ENCODE measurements around the gene AUP1. TPM values are rescaled to one million over a fixed set of nuclear protein-coding genes. Genes with fewer than 3 reads are reported as not detected.

AUP1 gene
- total RNA-seq, 4 donors from 2014 or later, result 111 to 207 (median 135) TPM

DNA sequence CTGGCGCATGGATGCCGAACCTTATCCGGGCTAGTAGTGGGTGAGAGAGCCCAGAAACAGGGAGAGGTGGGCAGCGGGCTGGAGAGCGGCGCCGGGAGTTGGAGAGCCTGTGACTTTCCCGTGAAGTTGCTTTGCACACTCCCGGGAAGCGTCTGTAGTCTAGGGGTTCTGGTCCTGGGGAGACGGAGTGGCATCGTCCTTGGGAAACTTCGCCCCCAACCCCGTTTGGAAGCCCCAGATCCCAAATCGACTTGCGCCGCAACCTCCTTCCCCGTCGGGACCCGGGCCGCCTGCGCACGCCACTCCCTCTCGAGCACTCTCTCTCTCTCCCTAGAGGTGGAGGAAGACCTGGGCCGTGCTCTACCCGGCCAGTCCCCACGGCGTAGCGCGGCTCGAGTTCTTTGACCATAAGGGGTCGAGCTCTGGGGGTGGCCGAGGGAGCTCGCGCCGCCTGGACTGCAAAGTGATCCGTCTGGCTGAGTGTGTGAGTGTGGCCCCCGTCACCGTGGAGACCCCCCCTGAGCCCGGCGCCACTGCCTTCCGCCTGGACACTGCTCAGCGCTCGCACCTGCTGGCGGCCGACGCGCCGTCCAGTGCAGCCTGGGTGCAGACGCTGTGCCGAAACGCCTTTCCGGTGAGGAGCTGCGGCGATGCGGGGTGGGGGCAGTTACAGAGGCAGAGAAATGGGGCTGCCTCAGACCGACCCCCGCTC is 25.5 kb upstream of the AUP1 start:
- TF ChIP-seq POLR2A (IDR thresholded peaks at IDR 0.05) (no peak), EP300 (IDR thresholded peaks at IDR 0.05) (no peak)
- TF ChIP-seq, protein P1, sequence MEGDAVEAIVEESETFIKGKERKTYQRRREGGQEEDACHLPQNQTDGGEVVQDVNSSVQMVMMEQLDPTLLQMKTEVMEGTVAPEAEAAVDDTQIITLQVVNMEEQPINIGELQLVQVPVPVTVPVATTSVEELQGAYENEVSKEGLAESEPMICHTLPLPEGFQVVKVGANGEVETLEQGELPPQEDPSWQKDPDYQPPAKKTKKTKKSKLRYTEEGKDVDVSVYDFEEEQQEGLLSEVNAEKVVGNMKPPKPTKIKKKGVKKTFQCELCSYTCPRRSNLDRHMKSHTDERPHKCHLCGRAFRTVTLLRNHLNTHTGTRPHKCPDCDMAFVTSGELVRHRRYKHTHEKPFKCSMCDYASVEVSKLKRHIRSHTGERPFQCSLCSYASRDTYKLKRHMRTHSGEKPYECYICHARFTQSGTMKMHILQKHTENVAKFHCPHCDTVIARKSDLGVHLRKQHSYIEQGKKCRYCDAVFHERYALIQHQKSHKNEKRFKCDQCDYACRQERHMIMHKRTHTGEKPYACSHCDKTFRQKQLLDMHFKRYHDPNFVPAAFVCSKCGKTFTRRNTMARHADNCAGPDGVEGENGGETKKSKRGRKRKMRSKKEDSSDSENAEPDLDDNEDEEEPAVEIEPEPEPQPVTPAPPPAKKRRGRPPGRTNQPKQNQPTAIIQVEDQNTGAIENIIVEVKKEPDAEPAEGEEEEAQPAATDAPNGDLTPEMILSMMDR (IDR thresholded peaks at IDR 0.05), result no peak
- Histone ChIP-seq H3K4me3 (peak overlapping the region; percentile 72 to 95 (median 79)), H3K4me1 (peaks cover 0 to 46% (median 10%) of the 10 kb centered on the region in 4 donors), H3K36me3 (peaks cover 0 to 15% (median 0%) of the 10 kb centered on the region in 3 donors), H3K9me3 (no peaks in the 10 kb centered on the region), H3K27ac (peak overlapping the region; percentile 89 to 98 (median 96)), H3K27me3 (no peaks in the 10 kb centered on the region)
- DNase-seq (ENCODE audit: low spot score in 2 of 2), result no peak
- 3 to 4% methylated on average over 44 to 57 of the region's 58 CpGs for WGBS, 2 donors

DNA sequence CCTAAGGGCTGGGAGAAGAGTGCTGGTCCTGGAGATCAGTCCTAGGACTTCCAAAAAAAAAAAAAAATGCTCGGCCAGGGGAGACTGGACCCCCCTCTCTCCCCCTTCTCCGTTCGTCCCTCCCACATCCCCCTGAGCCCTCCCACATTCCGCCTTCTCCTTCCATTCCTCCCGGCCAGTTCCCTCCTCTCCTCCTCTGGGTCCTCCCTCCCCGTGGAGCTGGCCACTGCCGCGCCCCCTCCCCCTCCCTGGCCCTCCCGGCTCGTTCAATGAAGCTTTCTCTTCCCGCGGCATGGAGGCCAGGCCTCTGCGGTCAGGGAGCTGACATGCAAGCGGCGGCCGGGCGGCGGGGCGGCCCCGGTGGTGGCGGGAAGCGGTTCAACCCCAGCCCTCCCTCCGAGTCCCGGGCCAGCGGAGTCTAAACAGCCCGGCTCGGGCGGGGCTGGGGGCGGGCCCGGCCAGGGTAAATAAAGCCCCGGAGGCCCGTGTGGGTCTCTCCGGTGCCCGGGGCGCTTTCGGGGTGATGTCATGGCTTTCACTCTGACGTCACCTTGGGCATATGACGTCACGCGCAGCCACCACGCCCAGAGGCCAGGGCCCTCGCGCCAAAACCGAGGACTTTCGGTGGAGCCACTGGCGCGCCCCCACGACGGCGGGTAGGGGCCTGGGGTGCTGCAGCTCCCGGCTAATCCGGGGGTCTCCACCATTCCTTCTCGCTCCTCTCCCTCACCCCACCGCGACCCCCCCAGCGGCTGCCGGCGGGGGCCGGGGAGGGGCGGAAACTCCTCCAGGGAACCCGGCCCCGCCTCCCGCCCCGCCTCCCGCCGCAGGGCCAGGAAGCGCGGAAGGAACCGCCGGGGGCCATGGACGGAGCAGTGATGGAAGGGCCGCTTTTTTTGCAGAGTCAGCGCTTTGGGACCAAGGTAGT is 24.6 kb upstream of the AUP1 start, which contains the start of the genes DOK1 and LOXL3:
Gene DOK1 (plus strand): TSS at position 829 of the 928 bp plus-strand sequence. CDS start 35 bp downstream, at position 864.
Gene LOXL3 (minus strand): TSS at position 51 of the 928 bp plus-strand sequence. CDS start 1,308 bp downstream, outside the sequence.
- TF ChIP-seq, protein P1 (IDR thresholded peaks at IDR 0.05), result peak in 2 of 5 experiments; percentile 20 to 32
- TF ChIP-seq POLR2A (IDR thresholded peaks at IDR 0.05) (peak in 1 of 2 donors; percentile 51), EP300 (IDR thresholded peaks at IDR 0.05) (peak in 1 of 2 donors; percentile 43)
- DNase-seq (ENCODE audit: low spot score in 2 of 2), result peak; percentile 73 to 81
- 1% methylated on average over 18 to 43 of the region's 73 CpGs for WGBS, 2 donors
- Histone ChIP-seq H3K4me3 (peak within 1 kb of the TSS; percentile 72 to 95 (median 79)), H3K36me3 (peaks cover 0 to 15% (median 0%) of the 10 kb centered on the region in 3 donors), H3K4me1 (peaks cover 0 to 54% (median 15%) of the 10 kb centered on the region in 4 donors), H3K9me3 (no peaks in the 10 kb centered on the region), H3K27ac (peak within 1 kb of the TSS; percentile 89 to 98 (median 96)), H3K27me3 (no peaks in the 10 kb centered on the region)

DNA sequence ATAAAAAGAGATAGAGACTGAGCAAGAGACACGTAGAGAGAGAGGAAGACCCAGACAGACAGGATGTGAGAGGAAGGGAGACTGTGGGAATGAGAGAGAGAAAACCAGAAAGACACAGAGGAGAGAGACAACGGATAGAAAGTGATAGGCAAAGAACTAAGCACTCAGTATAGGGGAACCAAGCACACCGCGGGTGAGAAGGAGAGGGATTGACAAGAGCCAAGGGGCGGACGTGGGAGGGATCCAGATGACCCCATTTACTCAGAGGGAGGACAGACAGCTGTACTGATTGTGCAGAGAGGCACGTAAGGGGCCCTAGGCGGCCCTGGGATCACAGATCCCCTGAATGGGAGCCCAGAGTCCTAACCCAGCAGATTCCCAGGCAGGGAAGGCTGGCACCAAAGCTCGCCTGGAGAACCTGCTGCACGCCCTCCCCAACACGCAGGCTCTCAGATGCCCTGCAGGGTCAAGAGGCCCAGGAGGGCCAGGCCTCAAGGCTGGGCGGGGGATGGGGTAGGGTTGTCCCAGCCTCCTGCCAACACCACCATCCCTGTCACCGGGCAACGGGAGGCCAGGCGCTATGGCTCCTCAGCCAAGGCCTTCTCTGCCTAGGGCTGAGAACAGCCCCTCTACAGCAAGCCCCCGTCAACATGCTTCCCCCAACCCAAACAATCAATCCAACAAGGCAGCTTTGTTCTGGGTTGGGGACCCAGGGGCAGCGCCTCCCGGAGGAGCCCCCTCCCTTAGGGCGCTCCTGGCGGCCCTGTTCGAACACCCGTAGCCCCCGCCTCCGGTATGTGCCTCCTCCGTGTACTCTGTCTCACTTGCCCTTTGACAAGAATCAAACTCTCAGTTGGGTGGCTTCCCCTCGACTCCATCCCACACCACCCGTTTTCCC is 23.7 kb upstream of the AUP1 start:
- WGBS, 2 donors, result 30 to 36% methylated on average over 25 to 26 of the region's 27 CpGs
- H3K27ac ChIP-seq, result peak overlapping the region; percentile 89 to 98 (median 96)
- H3K27me3 ChIP-seq, result no peaks in the 10 kb centered on the region
- H3K4me3 ChIP-seq, result peak overlapping the region; percentile 72 to 95 (median 79)
- peaks cover 0 to 15% (median 0%) of the 10 kb centered on the region in 3 donors for H3K36me3 ChIP-seq
- H3K4me1 ChIP-seq, result peaks cover 0 to 62% (median 20%) of the 10 kb centered on the region in 4 donors
- DNase-seq (ENCODE audit: low spot score in 2 of 2), result no peak
- TF ChIP-seq EP300 (IDR thresholded peaks at IDR 0.05), result no peak
- no peak for TF ChIP-seq POLR2A (IDR thresholded peaks at IDR 0.05)
- TF ChIP-seq, protein P1 (IDR thresholded peaks at IDR 0.05), result no peak
- H3K9me3 ChIP-seq, result no peaks in the 10 kb centered on the region

DNA sequence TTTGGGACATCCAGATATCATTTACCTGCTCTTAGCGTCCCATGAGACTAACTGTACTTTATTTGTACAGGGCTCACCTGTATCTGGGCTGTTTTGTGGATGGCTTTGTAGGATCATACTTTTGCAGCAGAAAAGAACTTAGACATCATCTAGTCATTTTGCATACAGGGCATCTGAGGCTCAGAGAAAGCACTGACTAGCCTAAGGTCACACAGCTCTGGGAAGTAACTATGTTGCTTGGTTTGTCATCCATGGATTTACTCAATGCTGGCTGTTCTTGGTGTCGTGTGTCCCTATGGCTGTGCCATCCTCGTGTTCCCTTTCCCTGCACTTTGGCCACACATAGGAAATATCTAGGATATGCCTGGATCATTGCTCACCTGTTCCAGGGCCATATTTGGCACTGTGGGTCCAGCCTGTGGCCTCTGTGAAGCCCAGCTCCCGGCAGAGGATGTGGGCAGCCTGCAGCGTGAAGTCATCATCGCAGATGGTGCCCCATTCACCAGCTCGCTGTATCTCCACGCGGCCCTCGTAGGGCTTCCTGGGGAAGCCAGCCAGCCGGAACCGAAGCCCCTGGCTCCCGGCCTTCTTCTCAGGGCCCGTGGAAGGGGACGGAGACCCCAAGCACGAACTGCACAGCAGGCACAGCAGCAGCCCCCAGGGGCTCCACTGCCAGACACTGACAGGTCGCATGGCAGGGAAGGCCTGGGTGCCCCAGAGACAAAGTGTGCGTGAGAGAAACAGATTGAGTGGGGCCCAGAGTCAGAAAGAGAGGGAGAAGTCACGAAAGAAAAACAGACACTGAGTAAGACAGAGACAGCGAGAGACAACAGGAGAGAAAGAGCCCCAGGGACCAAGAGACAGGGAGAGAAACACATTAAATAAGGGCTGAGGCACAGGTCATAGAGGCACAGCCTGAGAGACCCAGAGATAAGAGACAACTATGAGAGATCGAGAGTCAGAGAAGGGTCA is 22.7 kb upstream of the AUP1 start:
- DNase-seq (ENCODE audit: low spot score in 2 of 2), result no peak
- TF ChIP-seq EP300 (IDR thresholded peaks at IDR 0.05) (no peak), POLR2A (IDR thresholded peaks at IDR 0.05) (no peak)
- TF ChIP-seq, protein P1 (IDR thresholded peaks at IDR 0.05), result no peak
- 51 to 64% methylated on average over 21 of the region's 21 CpGs for WGBS, 2 donors
- no peaks in the 10 kb centered on the region for H3K27me3 ChIP-seq
- H3K9me3 ChIP-seq, result no peaks in the 10 kb centered on the region
- peak overlapping the region in 3 of 4 donors; percentile 42 to 98 (median 97) for H3K27ac ChIP-seq
- H3K4me3 ChIP-seq, result no peak overlapping the region
- H3K36me3 ChIP-seq, result peaks cover 0 to 15% (median 0%) of the 10 kb centered on the region in 3 donors
- peaks cover 0 to 63% (median 20%) of the 10 kb centered on the region in 4 donors for H3K4me1 ChIP-seq
